Activated T-cell treated with anti-CD3 and anti-CD28 coated beads for 48 hours (primary cell): ENCODE data around the gene MUC4.
"Not testable (repeated sequence)": the region's sequence is repeated elsewhere in the genome, so short reads cannot be mapped to it uniquely, and the experiment has no call there.

ENCODE experiments used
- DNase-seq: peaks from one replicate; pipeline ENCODE4 v3.0.0-alpha.2; 2020; ENCODE audit warnings: low read depth

The MUC4 gene

DNA sequence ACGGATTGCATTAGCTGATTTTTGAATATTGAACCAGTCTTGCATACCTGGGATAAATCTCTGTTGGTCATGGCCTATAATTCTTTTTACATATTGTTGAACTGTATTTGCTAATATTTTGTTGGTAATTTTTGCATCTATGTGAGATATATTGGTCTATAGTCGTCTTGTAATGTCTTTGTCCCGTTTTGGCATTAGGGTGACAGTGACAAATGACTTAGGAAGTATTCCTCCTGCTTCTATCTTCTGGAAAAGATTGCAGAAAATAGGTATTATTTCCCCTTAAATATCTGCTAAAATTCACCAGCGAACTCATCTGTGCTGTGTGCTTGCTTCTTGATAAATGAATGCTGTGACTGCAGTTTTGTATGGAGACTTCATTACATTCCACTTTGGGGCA, 67.3 kb downstream of the MUC4 start:
- no peak for DNase-seq

DNA sequence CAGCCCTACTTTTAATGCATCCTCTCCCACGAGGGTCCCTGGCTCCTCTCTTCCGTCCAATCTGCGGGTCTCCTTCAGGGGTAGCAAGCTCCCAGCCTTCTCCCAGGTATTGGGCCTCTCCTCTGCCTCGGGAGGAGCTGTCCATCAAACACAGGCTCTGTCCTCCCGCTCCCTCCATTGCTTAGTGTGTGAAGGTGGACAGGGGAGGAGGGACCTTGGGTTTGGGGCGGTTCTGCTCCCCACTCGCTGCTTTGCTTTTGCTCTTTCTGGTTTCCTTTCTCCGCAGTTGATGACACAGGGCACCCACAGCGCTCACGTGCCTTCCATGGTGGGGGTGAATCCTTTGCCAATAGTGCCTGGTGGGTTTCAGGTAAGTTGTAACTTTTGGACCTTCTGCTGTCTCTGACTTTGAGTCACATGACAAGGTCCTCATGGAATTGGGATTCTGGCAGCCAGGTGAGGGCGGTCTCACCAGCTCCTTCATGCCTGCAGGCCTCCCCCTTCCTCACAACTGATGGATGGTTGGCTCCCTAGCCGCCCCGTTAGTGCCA, 72.1 kb downstream of the MUC4 start:
- DNase-seq = no peak

GRCh38 chr3:195738274-195739044, 73.3 kb downstream of the MUC4 start:
- DNase-seq = no peak

DNA sequence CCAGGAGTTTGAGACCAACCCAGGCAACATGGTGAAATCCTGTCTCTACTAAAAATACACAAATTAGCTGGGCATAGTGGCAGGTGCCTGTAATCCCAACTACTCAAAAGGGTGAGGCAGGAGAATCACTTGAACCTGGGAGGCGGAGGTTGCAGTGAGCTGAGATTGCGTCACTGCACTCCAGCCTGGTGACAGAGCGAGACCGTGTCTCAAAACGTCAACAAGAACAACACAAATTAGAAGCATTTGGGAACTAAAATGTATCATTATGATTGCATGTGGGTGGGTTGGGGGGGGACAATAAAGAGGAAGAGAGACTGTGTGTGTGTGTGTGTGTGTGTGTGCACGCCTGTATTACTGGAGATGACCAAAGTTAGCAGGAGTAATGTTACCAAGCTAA, 73.9 kb downstream of the MUC4 start:
- not testable (repeated sequence) for DNase-seq

GRCh38 chr3:195736866-195737490, 74.8 kb downstream of the MUC4 start:
- DNase-seq = no peak

DNA sequence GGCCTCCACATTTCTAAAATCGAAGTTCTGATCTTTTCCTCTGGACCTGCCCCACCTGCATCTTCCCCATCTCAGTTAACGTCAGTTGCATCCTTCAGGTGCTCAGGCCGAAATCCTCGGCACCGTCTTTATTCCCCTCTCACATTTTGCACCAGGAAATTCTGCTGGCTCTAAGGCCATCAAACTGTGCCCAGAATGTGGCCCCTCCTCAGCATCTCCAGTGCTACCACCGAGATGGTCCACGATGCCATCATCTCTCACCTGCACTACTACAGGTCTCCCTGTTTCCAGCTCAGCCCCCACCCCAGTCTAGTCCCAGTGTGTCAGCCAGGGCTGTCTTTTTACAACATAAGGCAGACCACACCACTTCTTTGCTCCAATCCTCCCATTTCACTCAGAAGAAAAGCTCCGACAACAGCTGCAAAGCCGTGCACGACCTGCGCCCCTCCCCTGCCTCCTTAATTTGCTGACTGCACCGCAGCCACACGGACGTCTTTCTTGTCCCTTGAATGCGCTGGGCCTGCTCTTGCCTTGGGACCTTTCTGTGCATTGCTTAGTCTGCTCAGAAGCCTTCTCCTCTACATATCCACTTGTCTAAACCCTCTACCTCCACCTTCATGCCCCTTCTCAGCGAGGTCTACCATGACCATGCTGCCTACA, 76.6 kb downstream of the MUC4 start:
- no peak for DNase-seq

- DNase-seq = no peak
These were observed 78.8 kb downstream of the MUC4 start for GRCh38 chr3:195732940-195733339.

DNA sequence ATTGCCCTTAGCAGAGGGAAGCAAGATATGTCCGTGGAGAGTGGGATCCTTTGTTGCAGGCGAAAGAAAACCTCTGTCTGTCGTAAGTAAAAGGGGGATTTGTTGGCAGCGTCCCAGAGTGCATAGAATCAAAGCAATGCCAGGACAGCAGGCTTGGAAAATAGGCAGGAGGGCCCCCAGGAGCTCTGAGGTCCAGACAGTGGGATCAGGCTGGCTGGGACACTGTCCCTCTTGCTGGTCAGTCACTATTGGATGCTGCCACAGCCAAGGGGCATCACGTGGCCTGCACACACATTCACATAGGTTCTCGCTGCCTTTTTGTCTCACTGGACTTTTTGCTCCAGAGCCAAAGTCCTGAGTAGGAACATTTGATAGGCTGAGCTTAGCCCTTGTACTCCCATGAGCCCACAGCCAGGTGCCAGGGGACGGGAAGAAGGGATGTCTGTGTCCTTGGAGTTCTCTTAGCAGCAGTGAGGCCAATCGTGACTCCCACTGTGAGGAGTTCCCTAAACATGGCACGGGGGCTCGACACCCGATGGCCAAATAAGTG, 80.3 kb downstream of the MUC4 start:
- no peak for DNase-seq

- DNase-seq = no peak
These were observed 82.1 kb downstream of the MUC4 start for GRCh38 chr3:195729476-195730251.

- not testable (repeated sequence) for DNase-seq
These were observed 82.9 kb downstream of the MUC4 start for GRCh38 chr3:195728789-195729188.

DNA sequence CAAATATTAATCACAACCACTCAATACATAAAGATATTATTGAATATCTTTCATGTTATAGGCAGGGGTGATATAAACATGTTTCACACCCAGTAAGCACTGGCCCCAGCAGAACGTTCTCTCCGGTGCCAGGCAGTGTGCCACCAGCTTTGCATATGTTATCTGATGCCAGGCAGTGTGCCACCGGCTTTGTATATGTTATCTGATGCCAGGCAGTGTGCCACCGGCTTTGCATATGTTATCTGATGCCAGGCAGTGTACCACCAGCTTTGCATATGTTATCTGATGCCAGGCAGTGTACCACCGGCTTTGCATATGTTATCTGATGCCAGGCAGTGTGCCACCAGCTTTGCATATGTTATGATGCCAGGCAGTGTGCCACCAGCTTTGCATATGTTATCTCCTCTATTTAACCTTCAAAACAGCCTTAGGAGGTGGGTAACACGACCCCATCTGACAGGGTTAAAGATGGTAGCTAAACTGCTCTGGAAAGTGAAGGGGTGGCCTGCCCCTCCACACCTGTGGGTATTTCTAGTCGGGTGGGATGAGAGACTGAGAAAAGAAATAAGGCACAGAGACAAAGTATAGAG, 84.0 kb downstream of the MUC4 start:
- no peak for DNase-seq

DNA sequence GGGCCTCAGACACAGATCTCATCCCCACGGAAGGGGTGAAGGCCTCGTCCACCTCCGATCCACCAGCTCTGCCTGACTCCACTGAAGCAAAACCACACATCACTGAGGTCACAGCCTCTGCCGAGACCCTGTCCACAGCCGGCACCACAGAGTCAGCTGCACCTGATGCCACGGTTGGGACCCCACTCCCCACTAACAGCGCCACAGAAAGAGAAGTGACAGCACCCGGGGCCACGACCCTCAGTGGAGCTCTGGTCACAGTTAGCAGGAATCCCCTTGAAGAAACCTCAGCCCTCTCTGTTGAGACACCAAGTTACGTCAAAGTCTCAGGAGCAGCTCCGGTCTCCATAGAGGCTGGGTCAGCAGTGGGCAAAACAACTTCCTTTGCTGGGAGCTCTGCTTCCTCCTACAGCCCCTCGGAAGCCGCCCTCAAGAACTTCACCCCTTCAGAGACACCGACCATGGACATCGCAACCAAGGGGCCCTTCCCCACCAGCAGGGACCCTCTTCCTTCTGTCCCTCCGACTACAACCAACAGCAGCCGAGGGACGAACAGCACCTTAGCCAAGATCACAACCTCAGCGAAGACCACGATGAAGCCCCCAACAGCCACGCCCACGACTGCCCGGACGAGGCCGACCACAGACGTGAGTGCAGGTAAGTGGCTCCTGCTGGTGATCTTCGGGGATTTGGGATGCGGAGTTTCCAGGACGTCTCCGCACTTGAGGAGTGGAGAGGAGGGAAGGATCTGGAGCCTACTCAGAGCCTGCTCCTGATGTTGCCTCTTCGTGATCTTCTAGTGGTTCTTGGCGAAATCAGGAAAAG, 85.6 kb downstream of the MUC4 start:
- not testable (repeated sequence) for DNase-seq

- DNase-seq = not testable (repeated sequence)
These were observed 87.4 kb downstream of the MUC4 start for GRCh38 chr3:195724363-195724762.

DNA sequence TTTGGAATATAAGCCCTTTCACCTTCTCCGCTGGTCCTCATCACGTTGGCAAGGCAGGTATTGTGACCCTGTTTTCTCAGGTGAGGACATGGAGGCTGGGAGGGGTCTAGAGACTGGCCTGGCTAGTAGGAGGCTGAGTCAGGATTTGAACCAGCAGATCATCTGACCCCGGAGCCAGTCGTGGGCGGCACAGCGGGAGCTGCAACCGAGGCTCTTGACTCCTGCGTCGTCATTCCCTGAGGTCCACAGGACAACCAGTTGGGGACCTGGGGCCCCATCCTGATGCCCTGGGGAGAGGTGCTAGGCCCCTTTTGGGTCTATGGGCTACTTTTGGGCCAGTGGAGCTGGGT, 88.8 kb downstream of the MUC4 start:
- DNase-seq = not testable (repeated sequence)

GRCh38 chr3:195722139-195722995, 89.4 kb downstream of the MUC4 start:
- DNase-seq = not testable (repeated sequence)

DNA sequence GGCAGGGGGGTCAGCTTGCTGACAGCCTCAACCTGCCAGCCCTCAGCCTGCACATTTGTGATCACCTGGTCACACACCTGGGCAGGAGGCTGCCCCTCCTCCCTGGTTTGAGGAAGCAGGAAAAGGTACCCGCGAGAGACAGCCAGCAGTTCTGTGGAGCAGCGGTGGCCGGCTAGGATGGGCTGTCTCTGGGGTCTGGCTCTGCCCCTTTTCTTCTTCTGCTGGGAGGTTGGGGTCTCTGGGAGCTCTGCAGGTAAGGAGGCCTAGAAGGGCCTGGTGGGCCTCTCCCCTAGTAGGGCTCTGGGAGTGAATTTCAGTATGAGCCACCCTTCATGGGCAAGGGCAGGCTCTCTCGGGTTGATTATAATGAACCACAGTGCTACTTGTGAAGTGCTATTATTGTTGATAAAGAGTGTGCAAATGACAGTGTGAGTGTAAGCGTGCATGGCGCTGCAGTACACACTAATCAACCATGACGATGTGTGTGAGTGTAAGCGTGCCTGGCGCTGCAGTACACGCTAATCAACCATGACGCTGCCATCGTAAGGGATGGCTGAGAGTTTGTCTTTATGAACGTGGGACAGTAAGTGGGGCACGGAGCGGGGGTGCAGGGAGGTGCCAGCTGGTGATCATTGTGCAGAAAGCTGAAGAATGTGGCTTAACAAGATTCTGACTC, 90.8 kb downstream of the MUC4 start, which contains the start of gene MUC20:
MUC20 (plus strand) TSS at position 148 of the 676 bp plus-strand sequence; CDS start at position 178, 30 bp downstream.
- not testable (repeated sequence) for DNase-seq

- DNase-seq = not testable (repeated sequence)
These were observed 92.0 kb downstream of the MUC4 start for GRCh38 chr3:195719514-195720254.

DNA sequence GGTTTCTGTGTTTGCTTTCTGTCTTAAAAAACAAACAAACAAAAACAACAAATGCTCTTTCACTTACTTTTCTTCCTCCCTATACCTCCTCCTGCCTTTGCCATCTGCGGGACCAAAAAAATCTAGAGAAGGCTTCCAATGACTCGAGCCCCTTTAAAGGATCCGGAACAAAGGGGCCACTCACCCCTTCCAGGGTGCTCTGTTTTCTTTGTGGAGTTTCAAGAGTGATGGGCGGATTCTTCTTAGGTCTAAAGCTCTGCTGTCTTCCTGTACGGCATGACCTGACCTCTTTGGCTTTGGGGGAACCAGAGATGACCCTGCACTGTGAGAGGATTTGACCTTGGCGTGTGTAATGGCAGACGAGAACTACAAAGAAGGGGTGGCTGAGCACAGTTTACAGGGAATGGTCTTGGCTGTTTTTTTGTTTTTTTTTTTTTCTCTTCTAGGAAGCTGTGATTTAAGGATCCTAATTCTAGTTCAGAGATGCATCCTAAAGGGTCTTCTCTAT, 93.2 kb downstream of the MUC4 start:
- no peak for DNase-seq
